ENCODE measurements around the gene AKR1D1. TPM values are rescaled to one million over a fixed set of nuclear protein-coding genes. Genes with fewer than 3 reads are reported as not detected.
"Not testable (repeated sequence)": the region's sequence is repeated elsewhere in the genome, so short reads cannot be mapped to it uniquely, and the experiment has no call there.

Gene AKR1D1
- total RNA-seq, 1 donor from 2014 or later: not detected

GRCh38 chr7:138032186-138032585 is 44.1 kb upstream of the AKR1D1 start:
- Mint-ChIP-seq H3K27me3 (ENCODE audit: unreplicated experiment) (no peaks in the 10 kb centered on the region), H3K36me3 (ENCODE audit: low read depth, unreplicated experiment) (peaks cover 15% of the 10 kb centered on the region), H3K27ac (ENCODE audit: unreplicated experiment) (no peak overlapping the region), H3K4me3 (ENCODE audit: unreplicated experiment) (no peak overlapping the region), H3K4me1 (ENCODE audit: unreplicated experiment) (no peaks in the 10 kb centered on the region), H3K9me3 (ENCODE audit: unreplicated experiment) (peaks cover 12% of the 10 kb centered on the region)
- DNase-seq (ENCODE audit: low spot score): no peak
- TF ChIP-seq CTCF (IDR thresholded peaks at IDR 0.05; ENCODE audit: unreplicated experiment): no peak

- no peak for DNase-seq (ENCODE audit: low spot score)
Observed at GRCh38 chr7:138032770-138033169, 43.5 kb upstream of the AKR1D1 start.

GRCh38 chr7:138033241-138033640 is 43.0 kb upstream of the AKR1D1 start:
- no peak for TF ChIP-seq CTCF (IDR thresholded peaks at IDR 0.05; ENCODE audit: unreplicated experiment)
- H3K27me3 Mint-ChIP-seq (ENCODE audit: unreplicated experiment): no peaks in the 10 kb centered on the region
- no peak overlapping the region for H3K4me3 Mint-ChIP-seq (ENCODE audit: unreplicated experiment)
- H3K9me3 Mint-ChIP-seq (ENCODE audit: unreplicated experiment): peaks cover 12% of the 10 kb centered on the region
- H3K4me1 Mint-ChIP-seq (ENCODE audit: unreplicated experiment): no peaks in the 10 kb centered on the region
- H3K27ac Mint-ChIP-seq (ENCODE audit: unreplicated experiment): no peak overlapping the region
- H3K36me3 Mint-ChIP-seq (ENCODE audit: low read depth, unreplicated experiment): peaks cover 15% of the 10 kb centered on the region
- no peak for DNase-seq (ENCODE audit: low spot score)

More at GRCh38 chr7:138032770-138033169, 43.5 kb upstream of the AKR1D1 start:
- Mint-ChIP-seq H3K9me3 (ENCODE audit: unreplicated experiment) (peaks cover 12% of the 10 kb centered on the region), H3K36me3 (ENCODE audit: low read depth, unreplicated experiment) (peaks cover 15% of the 10 kb centered on the region), H3K4me3 (ENCODE audit: unreplicated experiment) (no peak overlapping the region), H3K4me1 (ENCODE audit: unreplicated experiment) (no peaks in the 10 kb centered on the region), H3K27me3 (ENCODE audit: unreplicated experiment) (no peaks in the 10 kb centered on the region), H3K27ac (ENCODE audit: unreplicated experiment) (no peak overlapping the region)
- TF ChIP-seq CTCF (IDR thresholded peaks at IDR 0.05; ENCODE audit: unreplicated experiment): no peak

- H3K4me3 Mint-ChIP-seq (ENCODE audit: unreplicated experiment): no peak overlapping the region
- H3K9me3 Mint-ChIP-seq (ENCODE audit: unreplicated experiment): peaks cover 19% of the 10 kb centered on the region
- no peak for TF ChIP-seq CTCF (IDR thresholded peaks at IDR 0.05; ENCODE audit: unreplicated experiment)
- DNase-seq (ENCODE audit: low spot score): no peak
- no peak overlapping the region for H3K27ac Mint-ChIP-seq (ENCODE audit: unreplicated experiment)
- peaks cover 15% of the 10 kb centered on the region for H3K36me3 Mint-ChIP-seq (ENCODE audit: low read depth, unreplicated experiment)
- H3K4me1 Mint-ChIP-seq (ENCODE audit: unreplicated experiment): no peaks in the 10 kb centered on the region
- no peaks in the 10 kb centered on the region for H3K27me3 Mint-ChIP-seq (ENCODE audit: unreplicated experiment)
Observed at GRCh38 chr7:138036135-138036534, 40.1 kb upstream of the AKR1D1 start.

- not testable (repeated sequence) for H3K4me1 Mint-ChIP-seq (ENCODE audit: unreplicated experiment); H3K36me3 Mint-ChIP-seq (ENCODE audit: low read depth, unreplicated experiment)
- peaks cover 14% of the 10 kb centered on the region for H3K9me3 Mint-ChIP-seq (ENCODE audit: unreplicated experiment)
Observed at GRCh38 chr7:138040063-138040462, 36.2 kb upstream of the AKR1D1 start.

GRCh38 chr7:138044897-138045296 is 31.4 kb upstream of the AKR1D1 start:
- no peak for TF ChIP-seq CTCF (IDR thresholded peaks at IDR 0.05; ENCODE audit: unreplicated experiment)
- no peak for DNase-seq (ENCODE audit: low spot score)
- Mint-ChIP-seq H3K36me3 (ENCODE audit: low read depth, unreplicated experiment) (no peaks in the 10 kb centered on the region), H3K4me1 (ENCODE audit: unreplicated experiment) (no peaks in the 10 kb centered on the region), H3K4me3 (ENCODE audit: unreplicated experiment) (no peak overlapping the region), H3K27ac (ENCODE audit: unreplicated experiment) (no peak overlapping the region), H3K27me3 (ENCODE audit: unreplicated experiment) (no peaks in the 10 kb centered on the region), H3K9me3 (ENCODE audit: unreplicated experiment) (no peaks in the 10 kb centered on the region)

More at GRCh38 chr7:138040063-138040462, 36.2 kb upstream of the AKR1D1 start:
- DNase-seq (ENCODE audit: low spot score); H3K27ac Mint-ChIP-seq (ENCODE audit: unreplicated experiment); H3K4me3 Mint-ChIP-seq (ENCODE audit: unreplicated experiment); H3K27me3 Mint-ChIP-seq (ENCODE audit: unreplicated experiment): not testable (repeated sequence)
